ENCODE measurements around the gene MAN2B2.

GRCh38 chr4:6525474-6525873 lies 49.5 kb upstream of the MAN2B2 start:
- TF ChIP-seq CTCF (IDR thresholded peaks at IDR 0.05) (no peak), POLR2A (IDR thresholded peaks at IDR 0.05) (no peak)

All from lower leg skin (tissue), 3 donors.